HL-60 (cell line): ENCODE measurements around the gene ARHGEF7.

Source experiments
- CTCF ChIP-seq: IDR thresholded peaks from one replicate; pipeline ENCODE4 v1.5.1; 2011; ENCODE audit warnings: low read length, control low read depth, inconsistent platforms; ENCODE audit not compliant: insufficient read depth
- TF ChIP-seq, protein P1 (sequence below): IDR thresholded peaks from 2 replicates; pipeline ENCODE4 v1.6.1; 2012; ENCODE audit warnings: low read depth; ENCODE audit not compliant: insufficient replicate concordance

DNA sequence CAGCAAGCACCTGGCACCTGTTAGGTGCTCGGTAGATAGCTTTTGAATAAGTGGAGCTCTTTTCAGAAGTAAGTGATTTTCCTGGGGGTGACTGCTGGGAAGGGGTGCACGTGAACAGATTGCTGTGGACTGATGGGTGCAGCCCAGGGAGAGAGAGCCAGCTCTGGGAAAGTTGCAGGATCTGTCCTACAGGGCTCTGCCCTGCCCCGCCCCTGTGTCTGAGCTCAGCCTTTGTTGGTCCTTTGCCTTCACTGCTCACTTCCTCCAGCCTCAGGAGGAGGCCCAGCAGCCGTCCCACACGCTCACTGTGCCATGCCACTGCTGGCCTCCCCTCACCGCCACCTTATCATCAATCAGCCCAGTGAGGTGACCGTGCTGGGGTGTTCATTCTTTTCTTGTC, 171.6 kb downstream of the ARHGEF7 start:
- no peak for TF ChIP-seq CTCF
- TF ChIP-seq, protein P1, sequence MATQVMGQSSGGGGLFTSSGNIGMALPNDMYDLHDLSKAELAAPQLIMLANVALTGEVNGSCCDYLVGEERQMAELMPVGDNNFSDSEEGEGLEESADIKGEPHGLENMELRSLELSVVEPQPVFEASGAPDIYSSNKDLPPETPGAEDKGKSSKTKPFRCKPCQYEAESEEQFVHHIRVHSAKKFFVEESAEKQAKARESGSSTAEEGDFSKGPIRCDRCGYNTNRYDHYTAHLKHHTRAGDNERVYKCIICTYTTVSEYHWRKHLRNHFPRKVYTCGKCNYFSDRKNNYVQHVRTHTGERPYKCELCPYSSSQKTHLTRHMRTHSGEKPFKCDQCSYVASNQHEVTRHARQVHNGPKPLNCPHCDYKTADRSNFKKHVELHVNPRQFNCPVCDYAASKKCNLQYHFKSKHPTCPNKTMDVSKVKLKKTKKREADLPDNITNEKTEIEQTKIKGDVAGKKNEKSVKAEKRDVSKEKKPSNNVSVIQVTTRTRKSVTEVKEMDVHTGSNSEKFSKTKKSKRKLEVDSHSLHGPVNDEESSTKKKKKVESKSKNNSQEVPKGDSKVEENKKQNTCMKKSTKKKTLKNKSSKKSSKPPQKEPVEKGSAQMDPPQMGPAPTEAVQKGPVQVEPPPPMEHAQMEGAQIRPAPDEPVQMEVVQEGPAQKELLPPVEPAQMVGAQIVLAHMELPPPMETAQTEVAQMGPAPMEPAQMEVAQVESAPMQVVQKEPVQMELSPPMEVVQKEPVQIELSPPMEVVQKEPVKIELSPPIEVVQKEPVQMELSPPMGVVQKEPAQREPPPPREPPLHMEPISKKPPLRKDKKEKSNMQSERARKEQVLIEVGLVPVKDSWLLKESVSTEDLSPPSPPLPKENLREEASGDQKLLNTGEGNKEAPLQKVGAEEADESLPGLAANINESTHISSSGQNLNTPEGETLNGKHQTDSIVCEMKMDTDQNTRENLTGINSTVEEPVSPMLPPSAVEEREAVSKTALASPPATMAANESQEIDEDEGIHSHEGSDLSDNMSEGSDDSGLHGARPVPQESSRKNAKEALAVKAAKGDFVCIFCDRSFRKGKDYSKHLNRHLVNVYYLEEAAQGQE: no peak
